Measurements from ENCODE around the gene KCNG2.

Gene KCNG2

DNA sequence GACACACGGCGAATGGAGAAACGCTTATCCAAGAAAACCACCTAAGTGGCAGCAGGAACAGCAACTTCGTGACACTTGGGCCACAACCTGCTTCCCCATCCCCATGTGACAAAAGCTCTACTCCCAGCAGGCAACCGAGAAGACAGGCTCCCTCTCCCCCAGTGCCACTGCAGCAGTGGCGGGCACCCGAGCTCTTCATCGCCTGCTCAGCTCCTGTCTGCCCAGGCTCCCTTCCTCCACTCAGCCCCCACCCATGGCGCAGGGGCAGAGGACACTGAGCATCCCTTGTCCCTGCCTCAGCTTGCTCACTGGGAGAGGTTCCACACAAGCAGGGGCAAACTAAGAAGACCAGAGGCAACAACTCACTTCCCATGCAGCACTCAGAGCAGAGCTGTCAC lies 130.8 kb downstream of the KCNG2 start:
- H3K27ac ChIP-seq: no peak overlapping the region
- TF ChIP-seq ZFX (IDR thresholded peaks at IDR 0.05) (no peak), CTCF (conservative IDR thresholded peaks at IDR 0.05) (no peak)

GRCh38 chr18:79930020-79930642 lies 132.4 kb downstream of the KCNG2 start:
- TF ChIP-seq CTCF (conservative IDR thresholded peaks at IDR 0.05) (no peak), ZFX (IDR thresholded peaks at IDR 0.05) (no peak)
- no peak overlapping the region for H3K27ac ChIP-seq

GRCh38 chr18:79931475-79931874 lies 133.7 kb downstream of the KCNG2 start:
- no peak overlapping the region for H3K27ac ChIP-seq
- no peak for TF ChIP-seq ZFX (IDR thresholded peaks at IDR 0.05)
- no peak for TF ChIP-seq CTCF (conservative IDR thresholded peaks at IDR 0.05)

DNA sequence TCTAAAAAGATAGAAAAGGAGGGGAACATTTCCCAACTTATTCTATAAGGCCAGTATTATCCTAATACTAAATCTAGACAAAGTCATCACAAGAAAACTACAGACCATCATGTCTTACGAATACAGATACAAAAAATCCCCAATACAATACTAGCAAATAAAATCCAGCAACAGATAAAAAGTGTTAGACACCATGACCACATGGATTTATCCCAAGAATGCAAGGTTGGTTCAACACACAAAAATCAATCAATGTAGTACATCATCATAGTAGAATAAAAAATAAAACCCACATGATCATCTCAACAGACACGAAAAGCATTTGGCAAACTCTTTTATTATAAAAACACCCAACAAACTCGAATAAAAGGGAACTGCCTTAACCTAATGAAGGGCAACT lies 135.2 kb downstream of the KCNG2 start:
- H3K27ac ChIP-seq: no peak overlapping the region
- no peak for TF ChIP-seq CTCF (conservative IDR thresholded peaks at IDR 0.05)
- no peak for TF ChIP-seq ZFX (IDR thresholded peaks at IDR 0.05)

- TF ChIP-seq ZFX (IDR thresholded peaks at IDR 0.05): no peak
- no peak for TF ChIP-seq CTCF (conservative IDR thresholded peaks at IDR 0.05)
Observed at GRCh38 chr18:79933765-79934164, 136.0 kb downstream of the KCNG2 start.

DNA sequence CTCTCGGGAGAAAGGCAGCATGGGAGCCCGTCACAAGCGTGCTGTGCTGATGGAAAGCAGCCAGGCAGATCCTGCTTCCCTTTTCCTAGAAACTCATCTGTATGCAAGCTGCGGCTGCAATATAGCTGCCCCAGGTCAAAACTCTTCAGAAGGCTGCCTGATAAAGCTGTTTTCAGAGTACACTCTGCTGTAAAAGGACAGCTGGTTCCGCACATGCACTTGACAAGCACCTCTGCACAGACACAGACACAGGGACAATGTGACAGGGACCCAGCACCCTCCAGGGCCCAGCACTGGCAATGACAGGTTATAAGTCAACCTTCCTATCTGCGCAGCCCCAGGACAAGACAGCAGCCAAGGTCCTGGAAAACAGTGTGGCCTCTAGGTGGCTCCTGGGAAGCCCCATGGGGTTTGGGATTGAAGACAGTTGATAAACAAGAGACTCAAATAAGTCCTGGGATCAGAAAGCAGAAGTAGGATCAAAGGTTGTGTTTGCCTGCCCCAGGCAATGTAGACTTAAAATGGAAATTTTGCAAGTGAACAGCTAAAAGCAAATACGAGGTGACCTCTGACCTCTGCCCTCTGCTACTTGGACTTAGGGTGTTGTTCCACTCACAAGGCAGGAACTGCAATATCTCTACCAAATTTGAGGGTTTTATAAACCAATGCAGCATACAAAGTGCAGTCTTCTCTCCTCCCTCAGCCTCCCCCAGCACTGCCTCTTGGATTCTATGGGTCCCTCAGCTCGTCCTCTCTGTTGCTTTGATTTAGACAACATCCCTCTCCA lies 136.8 kb downstream of the KCNG2 start:
- TF ChIP-seq ZFX (IDR thresholded peaks at IDR 0.05) (no peak), CTCF (conservative IDR thresholded peaks at IDR 0.05) (no peak)
- no peak overlapping the region for H3K27ac ChIP-seq

More at GRCh38 chr18:79933765-79934164, 136.0 kb downstream of the KCNG2 start:
- H3K27ac ChIP-seq: no peak overlapping the region

DNA sequence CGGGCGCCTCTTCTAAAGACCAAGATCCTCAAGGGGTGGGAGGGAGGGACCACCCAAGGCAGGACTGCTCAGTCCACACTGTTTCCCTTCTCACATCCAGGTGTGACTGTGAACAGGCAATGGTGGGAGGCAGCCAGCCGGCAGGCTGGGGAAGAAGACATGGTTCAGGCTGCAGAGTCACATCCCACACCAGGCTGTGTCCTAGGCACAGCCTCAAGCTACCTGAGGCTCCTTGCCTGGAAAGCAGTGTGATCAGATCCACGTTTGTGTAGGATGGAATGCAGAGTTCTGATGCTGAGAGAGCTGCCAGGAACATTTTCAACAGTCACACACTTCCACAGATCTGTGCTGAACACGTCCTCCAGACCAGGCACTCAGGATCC lies 137.4 kb downstream of the KCNG2 start:
- no peak overlapping the region for H3K27ac ChIP-seq
- TF ChIP-seq ZFX (IDR thresholded peaks at IDR 0.05) (no peak), CTCF (conservative IDR thresholded peaks at IDR 0.05) (no peak)
